Fibroblast of lung (primary cell): ENCODE results near the gene COL4A1. TPM values are rescaled to one million over a fixed set of nuclear protein-coding genes. Genes with fewer than 3 reads are reported as not detected.

Experiments
- DNase-seq, 2 donors: peaks; one replicate each; pipeline versions ENCODE4 v3.0.0 to v3.0.0-alpha.2; 2010; ENCODE audit warnings: low read depth in 2 of 2
- H2AFZ ChIP-seq: 2 replicates; pipeline ENCODE4 v1.5.1; 2012; ENCODE audit warnings: low read length, control low read depth, inconsistent platforms
- H3K27ac ChIP-seq: 2 replicates; pipeline ENCODE4 v1.5.1; 2011; ENCODE audit warnings: low read length, control low read depth; ENCODE audit not compliant: insufficient read depth
- H3K27me3 ChIP-seq: 2 replicates; pipeline ENCODE4 v1.5.1; 2011; ENCODE audit warnings: mild to moderate bottlenecking, low read length; ENCODE audit not compliant: control insufficient read depth, insufficient read depth
- H3K36me3 ChIP-seq: 2 replicates; pipeline ENCODE4 v1.5.1; 2011; ENCODE audit warnings: low read length; ENCODE audit not compliant: control insufficient read depth, insufficient read depth
- H3K4me1 ChIP-seq: 2 replicates; pipeline ENCODE4 v1.5.1; 2011; ENCODE audit warnings: low read length; ENCODE audit not compliant: control insufficient read depth, insufficient read depth; ENCODE audit errors: extremely low read depth
- H3K4me2 ChIP-seq: 2 replicates; pipeline ENCODE4 v1.5.1; 2011; ENCODE audit warnings: low read length, control low read depth; ENCODE audit not compliant: insufficient read depth; ENCODE audit errors: extremely low read depth
- H3K4me3 ChIP-seq, 4 experiments: fragments of 200-600 bp in 1 of 4; sonication (generic) in 1 of 4; replicated peaks in 1 of 4; 2 replicates each; pipeline ENCODE4 v1.5.1; 2011 to 2016; ENCODE audit warnings: low read length in 4 of 4, low read depth in 3 of 4, mild to moderate bottlenecking in 3 of 4, control low read depth in 2 of 4, inconsistent platforms in 1 of 4, mixed read lengths in 1 of 4; ENCODE audit not compliant: insufficient read depth in 1 of 4; ENCODE audit errors: control extremely low read depth in 1 of 4
- H3K79me2 ChIP-seq: 2 replicates; pipeline ENCODE4 v1.5.1; 2012; ENCODE audit warnings: mild to moderate bottlenecking, low read length, inconsistent platforms; ENCODE audit not compliant: control insufficient read depth, insufficient read depth
- H3K9ac ChIP-seq: 2 replicates; pipeline ENCODE4 v1.5.1; 2011; ENCODE audit warnings: mild to moderate bottlenecking, low read length, control low read depth; ENCODE audit not compliant: insufficient read depth
- H3K9me3 ChIP-seq: 2 replicates; pipeline ENCODE4 v1.5.1; 2012; ENCODE audit warnings: low read depth, low read length; ENCODE audit not compliant: control insufficient read depth, insufficient read depth
- H4K20me1 ChIP-seq: 2 replicates; pipeline ENCODE4 v1.5.1; 2011; ENCODE audit warnings: low read length; ENCODE audit not compliant: control insufficient read depth, insufficient read depth; ENCODE audit errors: extremely low read depth
- EZH2 ChIP-seq: IDR thresholded peaks from 2 replicates; pipeline ENCODE4 v1.5.1; 2012; ENCODE audit warnings: low read length, control low read depth, mild to moderate bottlenecking; ENCODE audit errors: missing control alignments
- polyA plus RNA-seq, 2 donors: library from polyadenylated mRNA; depleted of rRNA in 1 of 2; stranded (reverse) in 1 of 2; unstranded in 1 of 2; fragments of >200 nt; gene quantifications; 2 replicates each; pipeline ENCODE4 v1.2.1, GENCODE V29; 2011 to 2012; ENCODE audit warnings: missing spikeins in 1 of 2
- total RNA-seq: library from RNA; depleted of rRNA; stranded (reverse); fragments of >200 nt; gene quantifications from 2 replicates; pipeline ENCODE4 v1.2.1, GENCODE V29; 2014
- TF ChIP-seq, protein P1 (sequence below), 2 donors: IDR thresholded peaks in 1 of 2; conservative IDR thresholded peaks in 1 of 2; 1 replicate in 1 of 2; 2 replicates in 1 of 2; pipeline ENCODE4 v1.5.1; 2011 to 2012; ENCODE audit warnings: low read length in 2 of 2, control low read depth in 1 of 2, inconsistent platforms in 1 of 2, low read depth in 1 of 2, mild to moderate bottlenecking in 1 of 2

COL4A1 gene
- total and polyA plus RNA-seq, 2 donors (not counting 1 experiment from before 2014, with no cell fraction given) = 34.0 to 607 TPM

DNA sequence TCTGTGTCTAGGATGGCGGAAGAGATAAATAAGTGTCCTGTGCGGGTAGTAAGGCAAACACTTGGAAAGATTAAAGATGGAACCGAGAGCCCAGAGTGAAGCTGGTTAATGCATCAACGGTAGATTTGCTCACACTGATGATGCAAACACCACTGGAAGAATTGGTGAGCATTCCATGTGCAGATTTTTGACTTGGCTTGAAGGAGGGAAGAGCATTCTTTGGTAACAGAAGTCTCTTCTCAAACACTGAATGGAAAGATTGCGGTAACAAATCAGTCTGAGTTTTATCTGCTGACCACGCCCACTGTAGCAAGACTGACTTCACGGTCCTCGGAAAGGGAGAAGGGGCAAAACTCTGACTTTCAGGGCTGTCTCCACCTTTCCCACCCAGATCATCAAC lies 112.5 kb downstream of the COL4A1 start:
- H3K79me2 ChIP-seq = no peaks in the 10 kb centered on the region
- H3K4me3 ChIP-seq = no peak overlapping the region
- H3K4me1 ChIP-seq = no peaks in the 10 kb centered on the region
- no peaks in the 10 kb centered on the region for H3K9me3 ChIP-seq
- H3K36me3 ChIP-seq = peaks cover 9% of the 10 kb centered on the region
- no peak overlapping the region for H3K27ac ChIP-seq
- no peak for TF ChIP-seq EZH2
- TF ChIP-seq, protein P1, sequence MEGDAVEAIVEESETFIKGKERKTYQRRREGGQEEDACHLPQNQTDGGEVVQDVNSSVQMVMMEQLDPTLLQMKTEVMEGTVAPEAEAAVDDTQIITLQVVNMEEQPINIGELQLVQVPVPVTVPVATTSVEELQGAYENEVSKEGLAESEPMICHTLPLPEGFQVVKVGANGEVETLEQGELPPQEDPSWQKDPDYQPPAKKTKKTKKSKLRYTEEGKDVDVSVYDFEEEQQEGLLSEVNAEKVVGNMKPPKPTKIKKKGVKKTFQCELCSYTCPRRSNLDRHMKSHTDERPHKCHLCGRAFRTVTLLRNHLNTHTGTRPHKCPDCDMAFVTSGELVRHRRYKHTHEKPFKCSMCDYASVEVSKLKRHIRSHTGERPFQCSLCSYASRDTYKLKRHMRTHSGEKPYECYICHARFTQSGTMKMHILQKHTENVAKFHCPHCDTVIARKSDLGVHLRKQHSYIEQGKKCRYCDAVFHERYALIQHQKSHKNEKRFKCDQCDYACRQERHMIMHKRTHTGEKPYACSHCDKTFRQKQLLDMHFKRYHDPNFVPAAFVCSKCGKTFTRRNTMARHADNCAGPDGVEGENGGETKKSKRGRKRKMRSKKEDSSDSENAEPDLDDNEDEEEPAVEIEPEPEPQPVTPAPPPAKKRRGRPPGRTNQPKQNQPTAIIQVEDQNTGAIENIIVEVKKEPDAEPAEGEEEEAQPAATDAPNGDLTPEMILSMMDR (conservative IDR thresholded peaks at IDR 0.05 in 1 of 2, IDR thresholded peaks at IDR 0.05 in 1 of 2; ENCODE audit: low read depth in 1 of 2, low read length in 2 of 2) = no peak
- no peaks in the 10 kb centered on the region for H4K20me1 ChIP-seq
- no peak overlapping the region for H3K9ac ChIP-seq
- H3K27me3 ChIP-seq = no peaks in the 10 kb centered on the region
- no peak overlapping the region for H3K4me2 ChIP-seq
- no peak overlapping the region for H2AFZ ChIP-seq
- peak in 1 of 2 donors; percentile 2 for DNase-seq

DNA sequence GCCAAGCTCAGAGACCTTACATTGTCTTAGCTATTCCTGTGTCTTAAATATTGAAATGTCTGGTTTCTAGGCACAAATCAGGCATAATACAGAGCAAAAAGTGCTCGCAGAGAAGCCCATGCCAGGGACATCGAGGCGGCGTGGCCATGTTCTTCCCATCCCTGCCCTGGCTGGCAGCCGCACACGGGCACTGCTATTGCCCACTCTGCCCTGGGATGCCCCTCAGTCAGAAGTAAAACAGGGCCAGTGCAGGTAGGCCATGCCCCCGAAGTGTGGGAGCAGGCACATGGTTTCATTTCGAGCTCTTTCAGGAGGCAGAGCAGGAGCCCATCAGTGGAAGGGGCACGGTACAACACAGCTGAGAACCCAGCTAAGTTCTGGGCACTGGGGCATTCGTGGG lies 113.5 kb downstream of the COL4A1 start:
- no peak overlapping the region for H3K27ac ChIP-seq
- TF ChIP-seq, protein P1 (conservative IDR thresholded peaks at IDR 0.05 in 1 of 2, IDR thresholded peaks at IDR 0.05 in 1 of 2; ENCODE audit: low read depth in 1 of 2, low read length in 2 of 2) = no peak
- TF ChIP-seq EZH2 = no peak
- no peaks in the 10 kb centered on the region for H3K79me2 ChIP-seq
- no peak for DNase-seq
- H3K9me3 ChIP-seq = no peaks in the 10 kb centered on the region
- no peak overlapping the region for H3K4me2 ChIP-seq
- peaks cover 8% of the 10 kb centered on the region for H3K36me3 ChIP-seq
- no peak overlapping the region for H3K4me3 ChIP-seq
- H3K27me3 ChIP-seq = no peaks in the 10 kb centered on the region
- H3K4me1 ChIP-seq = peaks cover 2% of the 10 kb centered on the region
- no peak overlapping the region for H3K9ac ChIP-seq
- no peaks in the 10 kb centered on the region for H4K20me1 ChIP-seq
- no peak overlapping the region for H2AFZ ChIP-seq

DNA sequence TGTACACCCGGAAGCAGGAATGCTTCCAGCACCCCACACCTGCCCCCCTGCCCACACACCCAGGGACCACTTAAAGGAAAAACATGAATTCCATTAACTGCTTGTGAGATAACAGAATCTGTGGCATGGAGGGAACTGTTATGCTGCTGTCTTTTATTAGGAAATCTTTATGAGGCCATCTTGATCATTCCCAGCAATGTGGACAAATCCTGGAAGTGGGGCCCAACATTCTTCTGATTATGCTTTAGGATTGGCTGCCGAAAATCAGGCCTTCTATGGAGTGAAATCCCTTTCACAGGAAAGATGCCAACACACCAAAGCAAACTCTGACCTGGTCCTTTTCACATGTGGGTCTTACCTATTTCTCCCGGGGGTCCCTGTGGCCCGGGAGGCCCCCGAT lies 114.5 kb downstream of the COL4A1 start:
- no peaks in the 10 kb centered on the region for H3K9me3 ChIP-seq
- H3K27me3 ChIP-seq = no peaks in the 10 kb centered on the region
- H3K9ac ChIP-seq = no peak overlapping the region
- no peak overlapping the region for H3K4me3 ChIP-seq
- H2AFZ ChIP-seq = no peak overlapping the region
- H3K79me2 ChIP-seq = no peaks in the 10 kb centered on the region
- DNase-seq = no peak
- H3K4me1 ChIP-seq = peaks cover 3% of the 10 kb centered on the region
- H3K36me3 ChIP-seq = peaks cover 4% of the 10 kb centered on the region
- TF ChIP-seq EZH2 = no peak
- TF ChIP-seq, protein P1 (conservative IDR thresholded peaks at IDR 0.05 in 1 of 2, IDR thresholded peaks at IDR 0.05 in 1 of 2; ENCODE audit: low read depth in 1 of 2, low read length in 2 of 2) = no peak
- H3K4me2 ChIP-seq = no peak overlapping the region
- no peaks in the 10 kb centered on the region for H4K20me1 ChIP-seq
- no peak overlapping the region for H3K27ac ChIP-seq
